Astrocyte of the spinal cord (primary cell): ENCODE measurements around the gene PCSK9.
A peak's percentile ranks its signal among the peaks of the same experiment; 100 is the strongest.

Source experiments
- DNase-seq: peaks from one replicate; pipeline ENCODE4 v3.0.0; 2011; ENCODE audit warnings: low read depth, low spot score
- H3K4me3 ChIP-seq: 2 replicates; pipeline ENCODE4 v1.5.1; 2011; ENCODE audit warnings: low read depth, mild to moderate bottlenecking, low read length, moderate library complexity
- CTCF ChIP-seq: IDR thresholded peaks from 2 replicates; pipeline ENCODE4 v1.5.1; 2012; ENCODE audit warnings: low read depth, mild to moderate bottlenecking, low read length, inconsistent platforms
- in situ Hi-C: cut with HindIII; loops from 2 replicates; pipeline ENCODE4 v1.10.0; 2017; ENCODE audit warnings: low sequenced_read_pairs

Gene PCSK9

GRCh38 chr1:55057270-55057955 is 18.1 kb downstream of the PCSK9 start:
- in situ Hi-C loops, result no loop called here

GRCh38 chr1:55057956-55058298 is 18.6 kb downstream of the PCSK9 start:
- in situ Hi-C loops, result no loop called here

More at GRCh38 chr1:55057270-55057955, 18.1 kb downstream of the PCSK9 start:
- TF ChIP-seq CTCF, result no peak
- no peak for DNase-seq
- H3K4me3 ChIP-seq, result no peak overlapping the region

DNA sequence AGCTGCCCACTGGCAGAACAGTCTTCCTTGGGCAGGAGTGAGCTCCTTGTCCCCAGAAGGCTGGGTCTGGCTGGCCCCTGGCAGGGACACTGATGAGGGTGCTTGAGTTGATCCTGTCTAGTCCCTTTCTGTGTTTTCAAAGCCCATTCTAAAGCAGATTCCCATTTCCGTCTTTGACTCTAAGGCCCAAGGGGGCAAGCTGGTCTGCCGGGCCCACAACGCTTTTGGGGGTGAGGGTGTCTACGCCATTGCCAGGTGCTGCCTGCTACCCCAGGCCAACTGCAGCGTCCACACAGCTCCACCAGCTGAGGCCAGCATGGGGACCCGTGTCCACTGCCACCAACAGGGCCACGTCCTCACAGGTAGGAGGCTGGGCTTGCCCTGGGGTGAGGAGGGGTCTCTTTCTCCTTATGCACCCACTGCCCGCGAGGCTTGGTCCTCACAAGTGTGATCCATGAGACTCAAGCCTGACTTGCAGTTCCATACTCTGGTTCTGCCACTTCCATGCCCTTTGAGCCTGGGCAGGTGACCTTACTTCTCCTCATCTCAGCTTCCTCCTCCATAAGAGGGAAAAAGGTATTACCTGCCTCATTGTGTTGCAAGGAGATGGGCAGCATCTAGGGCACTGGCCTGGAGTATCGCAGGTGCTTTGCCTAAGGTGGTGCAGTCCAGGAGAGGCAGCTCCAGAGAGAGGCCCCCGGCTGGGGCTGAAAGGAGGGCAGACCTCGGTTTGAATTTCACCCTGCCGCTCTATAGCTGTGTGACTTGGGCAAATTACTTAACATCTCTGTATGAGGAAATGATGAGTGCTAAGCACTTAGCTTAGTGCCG is 20.2 kb downstream of the PCSK9 start:
- H3K4me3 ChIP-seq, result no peak overlapping the region
- no peak for DNase-seq
- TF ChIP-seq CTCF, result no peak
- in situ Hi-C loops, result no loop called here

More at GRCh38 chr1:55057956-55058298, 18.6 kb downstream of the PCSK9 start:
- H3K4me3 ChIP-seq, result no peak overlapping the region
- DNase-seq, result no peak
- no peak for TF ChIP-seq CTCF

DNA sequence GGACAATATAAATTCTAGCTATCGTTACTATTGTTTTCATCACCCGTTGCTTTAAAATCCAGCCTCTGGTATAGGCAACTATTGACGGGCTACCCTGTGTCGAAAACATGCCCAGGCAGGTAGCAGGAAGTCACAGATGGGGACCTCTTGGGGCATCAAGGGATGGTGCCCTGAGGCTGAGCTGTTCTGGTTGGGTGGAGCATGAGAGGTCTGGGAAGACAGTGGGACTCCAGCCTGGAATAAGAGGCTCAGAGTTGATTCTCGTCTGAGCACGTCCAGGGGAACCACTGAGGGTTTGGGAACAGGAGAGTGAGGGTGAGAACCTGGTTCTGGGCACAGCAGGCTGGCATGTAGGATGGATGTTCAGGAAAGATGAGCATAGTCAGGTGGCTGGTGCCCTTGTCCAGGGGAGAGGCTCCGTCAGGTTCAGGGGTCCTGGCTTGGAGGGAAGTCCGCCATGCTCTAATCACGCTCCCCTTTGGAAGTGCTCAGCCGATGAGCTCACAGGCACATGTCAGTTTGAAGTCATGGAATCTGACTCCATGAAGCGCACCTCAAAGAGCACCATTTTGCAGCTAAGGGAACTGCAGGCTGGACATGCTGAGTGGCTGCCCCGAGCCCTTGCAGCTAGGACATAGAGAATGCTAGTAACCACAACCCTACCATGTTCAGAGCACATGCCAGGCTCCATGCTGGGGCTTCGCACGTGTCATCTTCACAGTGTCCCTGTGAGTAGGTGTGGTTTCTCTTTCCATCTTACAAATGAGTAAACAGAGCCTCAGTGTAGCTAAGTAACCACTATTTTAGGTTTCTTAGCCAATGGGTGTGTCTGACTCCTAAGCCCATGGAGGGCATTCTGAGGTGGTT is 21.0 kb downstream of the PCSK9 start:
- no peak overlapping the region for H3K4me3 ChIP-seq
- no peak for TF ChIP-seq CTCF
- in situ Hi-C loops, result no loop called here
- DNase-seq, result peak; percentile 59

DNA sequence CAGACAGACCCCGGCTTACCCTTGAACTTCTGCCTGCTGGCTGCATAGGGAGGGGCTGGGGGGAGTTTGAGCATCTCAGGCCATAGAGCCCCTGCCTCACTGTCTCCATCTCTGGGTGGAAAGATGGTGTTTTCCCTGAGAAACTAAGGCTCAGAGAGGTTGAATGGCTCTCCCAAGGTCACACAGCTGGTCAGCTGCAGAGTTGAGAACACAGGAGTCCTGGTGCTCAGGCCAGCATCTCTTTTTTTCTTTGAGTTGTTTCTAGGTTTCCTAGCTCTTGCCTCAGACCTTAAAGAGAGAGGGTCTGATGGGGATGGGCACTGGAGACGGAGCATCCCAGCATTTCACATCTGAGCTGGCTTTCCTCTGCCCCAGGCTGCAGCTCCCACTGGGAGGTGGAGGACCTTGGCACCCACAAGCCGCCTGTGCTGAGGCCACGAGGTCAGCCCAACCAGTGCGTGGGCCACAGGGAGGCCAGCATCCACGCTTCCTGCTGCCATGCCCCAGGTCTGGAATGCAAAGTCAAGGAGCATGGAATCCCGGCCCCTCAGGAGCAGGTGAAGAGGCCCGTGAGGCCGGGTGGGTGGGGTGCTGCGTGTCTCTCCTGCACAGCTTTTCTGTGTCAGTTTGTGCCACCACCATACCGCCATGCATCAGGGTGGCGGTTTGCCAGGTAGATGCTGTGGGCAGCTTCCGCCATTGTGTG is 21.8 kb downstream of the PCSK9 start:
- no peak for TF ChIP-seq CTCF
- in situ Hi-C loops, result no loop called here
- no peak for DNase-seq
- H3K4me3 ChIP-seq, result no peak overlapping the region

GRCh38 chr1:55061706-55062321 is 22.5 kb downstream of the PCSK9 start:
- in situ Hi-C loops, result no loop called here
- TF ChIP-seq CTCF, result no peak
- DNase-seq, result no peak
- H3K4me3 ChIP-seq, result no peak overlapping the region
